HG03558 (cell line): ENCODE results near the gene C6orf141.
"Not testable (repeated sequence)": the region's sequence is repeated elsewhere in the genome, so short reads cannot be mapped to it uniquely, and the experiment has no call there.

ENCODE experiments used
- ATAC-seq: cut with Tn5 transposase; IDR thresholded peaks from one replicate; pipeline ENCODE4 v1.9.1; 2021; ENCODE audit warnings: moderate number of reproducible peaks; ENCODE audit not compliant: unreplicated experiment; ENCODE audit errors: extremely low read depth

The C6orf141 gene

GRCh38 chr6:49565855-49566254 lies 15.4 kb downstream of the C6orf141 start:
- no peak for ATAC-seq

- ATAC-seq: no peak
Observed at GRCh38 chr6:49570474-49571079, 20.1 kb downstream of the C6orf141 start.

DNA sequence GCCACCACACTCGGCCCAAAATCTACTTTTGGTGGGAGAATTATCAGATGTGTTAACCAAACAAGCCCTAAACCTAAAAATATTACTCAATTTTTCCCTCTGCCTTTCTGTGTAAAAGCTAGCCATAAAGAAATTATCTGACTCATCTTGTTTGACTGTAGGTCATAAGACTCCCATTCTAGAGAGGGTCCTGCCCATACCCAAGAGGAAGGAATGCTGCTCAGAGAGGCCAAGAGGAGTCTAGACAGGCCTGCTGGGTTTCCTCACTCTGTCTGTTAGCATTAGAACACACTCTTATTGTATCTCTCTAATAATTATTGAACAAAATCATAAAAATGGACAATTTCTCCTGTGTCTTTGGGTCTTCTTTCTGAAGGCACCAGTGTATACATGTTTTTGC lies 26.1 kb downstream of the C6orf141 start:
- no peak for ATAC-seq

DNA sequence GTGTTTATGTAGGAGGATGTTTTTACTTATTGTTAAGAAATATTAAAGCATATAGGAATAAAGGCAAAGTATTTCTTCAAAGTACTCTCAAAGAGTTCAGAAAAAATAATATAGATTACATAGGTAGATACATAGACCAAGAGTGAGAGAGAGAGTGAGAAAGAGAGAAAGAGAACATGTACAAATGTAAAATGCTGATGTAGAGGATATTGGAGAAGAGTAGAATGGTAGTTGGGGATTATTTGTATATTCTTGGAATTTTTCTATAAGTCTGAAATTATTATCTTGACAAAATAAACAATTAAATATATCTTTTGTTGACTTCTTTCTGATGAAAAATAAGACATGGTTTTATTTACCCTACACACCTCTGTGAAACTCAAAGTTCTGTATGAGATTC lies 29.2 kb downstream of the C6orf141 start:
- ATAC-seq: no peak

GRCh38 chr6:49582529-49582928 lies 32.1 kb downstream of the C6orf141 start:
- no peak for ATAC-seq

- ATAC-seq: not testable (repeated sequence)
Observed at GRCh38 chr6:49587262-49587661, 36.8 kb downstream of the C6orf141 start.
